ENCODE results near the gene TMEM42.
A peak's percentile ranks its signal among the peaks of the same experiment; 100 is the strongest.

Gene TMEM42

DNA sequence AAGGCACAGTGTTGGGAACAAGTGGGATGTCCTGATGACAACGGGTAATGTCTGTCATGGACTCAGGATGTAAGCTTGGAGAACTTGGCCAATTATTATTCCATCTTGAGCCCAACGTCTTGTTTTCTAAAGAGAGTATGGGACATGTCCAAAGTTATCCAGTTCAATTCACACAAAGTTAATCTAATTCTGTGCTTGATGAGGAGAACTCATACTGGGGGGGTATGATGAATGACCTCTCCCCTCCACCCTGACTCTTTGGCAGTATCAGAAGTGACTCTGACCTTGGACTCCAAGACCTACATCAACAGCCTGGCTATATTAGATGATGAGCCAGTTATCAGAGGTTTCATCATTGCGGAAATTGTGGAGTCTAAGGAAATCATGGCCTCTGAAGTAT, 49.0 kb downstream of the TMEM42 start:
- DNase-seq (ENCODE audit: low read depth) = no peak

DNA sequence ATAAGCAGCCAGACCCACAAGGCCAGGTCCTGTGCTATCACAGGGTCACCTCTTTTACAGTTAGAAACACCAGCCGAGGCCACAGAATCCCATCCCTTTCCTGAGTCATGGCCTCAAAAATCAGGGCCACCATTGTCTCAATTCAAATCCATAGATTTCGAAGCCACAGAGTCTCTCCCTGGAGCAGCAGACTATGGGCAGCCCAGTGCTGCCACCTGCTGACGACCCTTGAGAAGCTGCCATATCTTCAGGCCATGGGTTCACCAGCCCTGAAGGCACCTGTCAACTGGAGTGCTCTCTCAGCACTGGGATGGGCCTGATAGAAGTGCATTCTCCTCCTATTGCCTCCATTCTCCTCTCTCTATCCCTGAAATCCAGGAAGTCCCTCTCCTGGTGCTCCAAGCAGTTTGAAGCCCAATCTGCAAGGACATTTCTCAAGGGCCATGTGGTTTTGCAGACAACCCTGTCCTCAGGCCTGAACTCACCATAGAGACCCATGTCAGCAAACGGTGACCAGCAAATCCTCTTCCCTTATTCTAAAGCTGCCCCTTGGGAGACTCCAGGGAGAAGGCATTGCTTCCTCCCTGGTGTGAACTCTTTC, 52.3 kb downstream of the TMEM42 start:
- DNase-seq (ENCODE audit: low read depth) = peak; percentile 32

DNA sequence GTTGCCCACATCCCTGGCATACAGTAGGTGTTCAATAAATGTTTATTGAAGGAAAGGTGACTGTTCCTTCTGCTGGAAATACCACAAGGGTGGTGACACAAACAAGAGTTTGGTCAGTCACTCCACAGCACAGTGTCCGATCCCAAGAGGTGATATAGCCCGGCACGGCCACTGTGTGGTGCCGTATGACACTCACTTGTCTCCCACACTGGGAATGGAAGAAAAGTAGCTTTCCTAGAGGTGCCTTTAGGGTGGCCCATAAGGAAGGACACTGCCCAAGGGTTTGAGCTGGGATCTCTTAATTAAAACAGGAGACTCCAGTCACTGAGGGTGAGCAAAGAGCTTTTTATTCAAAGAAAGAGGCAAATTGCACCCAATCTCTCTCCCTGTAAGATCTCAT, 53.2 kb downstream of the TMEM42 start:
- DNase-seq (ENCODE audit: low read depth) = no peak

Measured in HS-5 (cell line).